HL-60 (cell line): Measurements from ENCODE around the gene PLSCR5.

Source experiments
- TF ChIP-seq, protein P1 (sequence below): IDR thresholded peaks from one replicate; pipeline ENCODE4 v1.5.1; 2011; ENCODE audit warnings: low read length, control low read depth, inconsistent platforms; ENCODE audit not compliant: insufficient read depth
- TF ChIP-seq, protein P2 (sequence below): IDR thresholded peaks from 2 replicates; pipeline ENCODE4 v1.6.1; 2012; ENCODE audit warnings: low read depth; ENCODE audit not compliant: insufficient replicate concordance

DNA sequence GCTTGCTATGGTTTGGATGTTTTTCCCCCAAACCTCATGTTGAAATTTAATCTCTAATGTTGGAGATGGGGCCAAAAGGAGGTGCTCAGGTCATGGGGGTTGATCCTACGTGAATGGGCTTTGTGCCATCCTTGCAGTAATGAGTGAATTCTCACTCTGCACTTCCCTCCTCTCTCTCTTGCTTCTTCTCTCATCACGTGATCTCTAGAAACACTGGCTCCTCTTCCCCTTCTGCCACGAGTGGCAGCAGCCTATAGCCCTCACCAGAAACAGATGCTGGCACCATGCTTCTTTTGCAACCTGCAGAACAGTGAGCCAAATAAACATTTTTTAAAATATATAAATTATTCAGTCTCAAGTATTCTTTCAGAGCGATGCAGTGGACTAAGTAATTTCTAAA lies 47.4 kb downstream of the PLSCR5 start:
- TF ChIP-seq, protein P1, sequence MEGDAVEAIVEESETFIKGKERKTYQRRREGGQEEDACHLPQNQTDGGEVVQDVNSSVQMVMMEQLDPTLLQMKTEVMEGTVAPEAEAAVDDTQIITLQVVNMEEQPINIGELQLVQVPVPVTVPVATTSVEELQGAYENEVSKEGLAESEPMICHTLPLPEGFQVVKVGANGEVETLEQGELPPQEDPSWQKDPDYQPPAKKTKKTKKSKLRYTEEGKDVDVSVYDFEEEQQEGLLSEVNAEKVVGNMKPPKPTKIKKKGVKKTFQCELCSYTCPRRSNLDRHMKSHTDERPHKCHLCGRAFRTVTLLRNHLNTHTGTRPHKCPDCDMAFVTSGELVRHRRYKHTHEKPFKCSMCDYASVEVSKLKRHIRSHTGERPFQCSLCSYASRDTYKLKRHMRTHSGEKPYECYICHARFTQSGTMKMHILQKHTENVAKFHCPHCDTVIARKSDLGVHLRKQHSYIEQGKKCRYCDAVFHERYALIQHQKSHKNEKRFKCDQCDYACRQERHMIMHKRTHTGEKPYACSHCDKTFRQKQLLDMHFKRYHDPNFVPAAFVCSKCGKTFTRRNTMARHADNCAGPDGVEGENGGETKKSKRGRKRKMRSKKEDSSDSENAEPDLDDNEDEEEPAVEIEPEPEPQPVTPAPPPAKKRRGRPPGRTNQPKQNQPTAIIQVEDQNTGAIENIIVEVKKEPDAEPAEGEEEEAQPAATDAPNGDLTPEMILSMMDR: no peak
- TF ChIP-seq, protein P2, sequence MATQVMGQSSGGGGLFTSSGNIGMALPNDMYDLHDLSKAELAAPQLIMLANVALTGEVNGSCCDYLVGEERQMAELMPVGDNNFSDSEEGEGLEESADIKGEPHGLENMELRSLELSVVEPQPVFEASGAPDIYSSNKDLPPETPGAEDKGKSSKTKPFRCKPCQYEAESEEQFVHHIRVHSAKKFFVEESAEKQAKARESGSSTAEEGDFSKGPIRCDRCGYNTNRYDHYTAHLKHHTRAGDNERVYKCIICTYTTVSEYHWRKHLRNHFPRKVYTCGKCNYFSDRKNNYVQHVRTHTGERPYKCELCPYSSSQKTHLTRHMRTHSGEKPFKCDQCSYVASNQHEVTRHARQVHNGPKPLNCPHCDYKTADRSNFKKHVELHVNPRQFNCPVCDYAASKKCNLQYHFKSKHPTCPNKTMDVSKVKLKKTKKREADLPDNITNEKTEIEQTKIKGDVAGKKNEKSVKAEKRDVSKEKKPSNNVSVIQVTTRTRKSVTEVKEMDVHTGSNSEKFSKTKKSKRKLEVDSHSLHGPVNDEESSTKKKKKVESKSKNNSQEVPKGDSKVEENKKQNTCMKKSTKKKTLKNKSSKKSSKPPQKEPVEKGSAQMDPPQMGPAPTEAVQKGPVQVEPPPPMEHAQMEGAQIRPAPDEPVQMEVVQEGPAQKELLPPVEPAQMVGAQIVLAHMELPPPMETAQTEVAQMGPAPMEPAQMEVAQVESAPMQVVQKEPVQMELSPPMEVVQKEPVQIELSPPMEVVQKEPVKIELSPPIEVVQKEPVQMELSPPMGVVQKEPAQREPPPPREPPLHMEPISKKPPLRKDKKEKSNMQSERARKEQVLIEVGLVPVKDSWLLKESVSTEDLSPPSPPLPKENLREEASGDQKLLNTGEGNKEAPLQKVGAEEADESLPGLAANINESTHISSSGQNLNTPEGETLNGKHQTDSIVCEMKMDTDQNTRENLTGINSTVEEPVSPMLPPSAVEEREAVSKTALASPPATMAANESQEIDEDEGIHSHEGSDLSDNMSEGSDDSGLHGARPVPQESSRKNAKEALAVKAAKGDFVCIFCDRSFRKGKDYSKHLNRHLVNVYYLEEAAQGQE: no peak
